GM18907 (cell line): ENCODE data around the gene CDH13.

Experiments
- ATAC-seq: cut with Tn5 transposase; IDR thresholded peaks from one replicate; pipeline ENCODE4 v1.9.1; 2021; ENCODE audit warnings: mild to moderate bottlenecking, moderate library complexity; ENCODE audit not compliant: unreplicated experiment

Gene CDH13

DNA sequence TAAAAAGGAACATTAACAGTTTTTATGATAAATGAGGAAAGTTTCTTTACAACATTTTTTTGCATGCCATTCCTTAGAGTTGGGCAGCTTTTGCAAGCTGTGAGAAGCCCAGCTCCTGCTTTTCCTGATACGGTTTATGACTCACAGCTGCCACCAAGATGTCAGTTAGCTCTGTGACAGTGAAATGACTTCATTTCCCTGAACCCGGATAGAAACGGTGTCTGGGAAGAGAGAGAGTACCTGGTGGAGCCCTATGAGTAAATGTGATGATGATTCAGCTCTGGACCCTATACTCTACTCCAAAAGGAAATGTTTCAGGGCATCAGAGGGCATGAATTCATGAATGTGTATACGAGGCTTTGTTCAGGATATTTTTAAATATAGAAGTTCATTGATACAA is 814.7 kb downstream of the CDH13 start:
- no peak for ATAC-seq

GRCh38 chr16:83443972-83444371 is 817.2 kb downstream of the CDH13 start:
- no peak for ATAC-seq

GRCh38 chr16:83447560-83447959 is 820.8 kb downstream of the CDH13 start:
- ATAC-seq: no peak

DNA sequence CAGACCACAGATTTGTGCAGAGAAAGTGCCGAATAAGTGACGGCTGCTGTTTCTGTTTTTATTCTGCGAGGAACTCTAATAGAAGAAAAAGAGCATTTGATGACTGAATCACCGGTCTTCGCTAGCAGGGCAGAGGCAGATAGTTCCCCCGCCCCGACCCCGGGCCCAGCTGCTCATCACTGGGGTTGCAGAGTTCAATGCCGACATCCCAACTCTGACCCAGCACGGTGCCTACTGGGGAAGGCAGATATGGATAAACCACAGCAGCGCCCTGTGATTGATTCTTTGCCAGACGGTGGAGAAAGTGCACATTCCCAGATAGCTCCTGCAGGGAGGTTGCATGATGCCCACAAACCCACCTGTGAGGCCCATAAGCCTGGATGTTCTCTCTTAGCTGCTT is 823.1 kb downstream of the CDH13 start:
- no peak for ATAC-seq

- peak; percentile 57 for ATAC-seq
These were observed 827.2 kb downstream of the CDH13 start for GRCh38 chr16:83453977-83454376.

GRCh38 chr16:83455716-83456115 is 828.9 kb downstream of the CDH13 start:
- ATAC-seq: no peak

DNA sequence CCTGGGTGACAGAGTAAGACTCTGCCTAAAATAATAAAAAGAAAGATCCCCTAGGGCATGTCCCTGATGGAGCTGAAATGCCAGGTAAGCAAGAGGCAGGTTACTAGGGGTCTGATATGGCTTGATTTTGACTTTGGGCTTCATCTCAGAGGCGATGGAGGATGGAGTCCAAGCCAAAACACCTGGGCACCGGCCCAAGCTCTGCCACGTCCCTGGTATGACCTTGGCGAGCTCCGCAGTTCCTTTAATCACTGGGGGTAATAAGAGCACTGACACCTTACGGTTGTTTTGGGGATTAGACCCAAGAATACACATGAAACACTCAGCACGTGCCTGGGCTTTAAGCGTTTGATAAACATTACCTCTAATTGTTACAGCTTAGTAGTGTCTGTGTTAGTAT is 830.2 kb downstream of the CDH13 start:
- ATAC-seq: no peak

GRCh38 chr16:83458612-83459011 is 831.8 kb downstream of the CDH13 start:
- ATAC-seq: peak; percentile 83

- no peak for ATAC-seq
These were observed 838.2 kb downstream of the CDH13 start for GRCh38 chr16:83464991-83465390.

GRCh38 chr16:83470416-83470815 is 843.6 kb downstream of the CDH13 start:
- no peak for ATAC-seq

DNA sequence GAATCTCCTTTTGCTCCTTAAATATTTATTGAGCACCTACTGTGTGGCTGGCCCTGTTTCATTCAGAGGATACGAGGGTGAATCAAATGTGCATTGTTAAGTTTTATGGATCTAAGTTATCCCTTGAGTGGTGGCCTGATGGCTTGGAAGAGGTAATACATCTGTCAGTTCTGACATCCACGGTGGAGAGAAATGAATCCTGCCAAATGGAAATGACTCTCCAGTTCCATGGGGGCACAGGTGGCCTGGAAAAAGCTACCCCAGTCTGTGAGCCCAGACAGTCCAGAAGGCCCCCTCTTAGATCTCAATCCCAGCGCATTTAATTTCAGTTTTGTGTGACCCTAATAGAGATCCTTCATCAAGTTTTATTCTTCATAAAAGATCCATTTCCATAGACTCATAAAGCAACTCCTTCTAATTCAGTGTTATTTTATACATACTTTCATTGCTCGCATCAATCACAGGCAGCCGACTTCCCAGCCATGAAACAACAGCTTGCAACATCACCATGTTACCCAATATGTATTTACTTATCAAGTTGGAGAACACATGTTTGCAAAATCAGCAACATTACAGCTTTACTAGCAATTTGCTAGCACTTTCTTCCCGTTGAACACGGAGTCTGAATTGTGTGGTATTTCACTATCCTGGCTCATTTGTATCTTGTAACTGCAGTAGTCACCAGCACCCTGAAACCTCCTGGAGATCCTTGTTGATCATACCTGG is 846.2 kb downstream of the CDH13 start:
- no peak for ATAC-seq

DNA sequence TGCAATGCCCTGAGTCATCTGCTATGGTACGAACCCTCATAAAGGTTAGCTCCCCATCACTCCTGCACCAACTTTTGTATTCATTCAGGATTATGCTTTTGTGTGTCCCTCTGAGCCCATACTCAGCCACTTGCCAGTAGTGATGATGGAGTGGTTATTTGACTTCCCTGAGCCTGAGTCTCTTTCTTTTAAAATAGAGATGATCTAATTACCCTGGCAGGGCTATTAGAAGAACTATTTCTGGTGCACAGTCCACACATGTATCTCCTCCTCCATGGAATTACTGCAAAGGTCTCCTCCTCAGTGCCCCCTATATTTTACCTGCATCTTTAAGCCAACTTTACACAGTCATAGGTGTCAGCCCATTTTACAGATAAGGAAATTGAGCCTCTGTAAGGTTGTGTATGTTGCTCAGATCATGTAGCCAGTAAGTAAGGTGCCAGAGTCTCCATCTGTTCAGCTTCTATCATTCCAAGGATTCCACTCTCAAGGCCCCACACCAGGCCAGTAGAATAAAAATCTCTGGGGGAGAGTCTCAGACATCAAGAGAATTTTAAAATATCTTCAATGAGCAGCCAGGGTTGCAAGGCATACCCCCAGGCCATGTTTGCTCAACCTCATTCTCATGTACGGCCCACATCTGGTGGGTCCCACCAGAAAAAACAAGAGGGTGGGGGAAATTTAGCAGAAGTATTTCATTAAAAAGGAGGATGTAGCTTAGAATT is 847.3 kb downstream of the CDH13 start:
- ATAC-seq: no peak

DNA sequence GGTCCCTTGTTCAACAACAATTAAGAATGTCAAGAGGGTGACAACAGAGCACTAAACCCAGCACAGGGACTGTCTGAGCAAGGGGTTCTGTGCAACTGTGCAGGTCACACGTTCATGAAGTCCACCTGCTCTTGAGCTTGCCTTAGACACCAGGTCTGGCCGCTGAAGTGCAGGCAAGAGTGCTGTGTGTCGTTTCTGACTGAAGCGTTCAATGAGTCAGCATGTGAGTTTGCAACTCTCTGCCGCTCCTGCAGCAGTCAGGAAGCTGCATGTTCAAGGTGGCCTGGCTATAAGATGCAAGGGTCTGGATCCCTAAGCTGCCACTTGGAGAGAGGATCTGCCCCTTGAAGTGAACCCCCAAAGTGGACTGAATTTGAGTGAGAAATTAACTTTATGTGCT is 848.3 kb downstream of the CDH13 start:
- no peak for ATAC-seq

- ATAC-seq: no peak
These were observed 854.8 kb downstream of the CDH13 start for GRCh38 chr16:83481589-83481988.

DNA sequence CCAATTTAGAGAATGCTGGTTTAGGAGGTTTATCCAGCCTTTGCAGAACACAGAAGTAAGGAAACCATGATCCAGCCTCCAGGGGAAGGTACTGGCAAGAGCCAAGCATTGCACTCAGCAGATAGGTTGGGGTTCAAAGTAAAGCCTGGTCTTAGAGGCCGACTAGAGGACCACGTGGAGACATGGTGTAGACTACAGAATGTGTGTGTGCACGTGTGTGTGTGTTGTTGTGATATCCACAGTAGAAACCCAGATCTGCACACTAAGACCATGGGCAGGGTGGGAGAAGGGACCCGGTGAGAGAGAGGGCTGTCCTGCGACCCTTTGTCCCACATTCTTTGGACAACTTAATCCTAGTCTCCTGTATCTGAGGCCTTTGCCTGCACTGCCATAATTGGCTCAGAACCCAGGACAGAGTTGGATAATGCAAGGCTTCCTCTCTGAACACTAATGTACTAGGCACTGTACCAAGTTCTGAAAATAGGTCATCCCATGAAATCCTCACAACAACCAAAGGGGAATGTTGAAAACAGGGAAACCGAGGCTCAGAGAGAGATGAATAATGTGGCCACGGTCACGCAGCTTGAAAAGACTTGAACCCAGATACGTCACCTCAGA is 855.9 kb downstream of the CDH13 start:
- no peak for ATAC-seq

- no peak for ATAC-seq
These were observed 863.3 kb downstream of the CDH13 start for GRCh38 chr16:83490073-83490472.

DNA sequence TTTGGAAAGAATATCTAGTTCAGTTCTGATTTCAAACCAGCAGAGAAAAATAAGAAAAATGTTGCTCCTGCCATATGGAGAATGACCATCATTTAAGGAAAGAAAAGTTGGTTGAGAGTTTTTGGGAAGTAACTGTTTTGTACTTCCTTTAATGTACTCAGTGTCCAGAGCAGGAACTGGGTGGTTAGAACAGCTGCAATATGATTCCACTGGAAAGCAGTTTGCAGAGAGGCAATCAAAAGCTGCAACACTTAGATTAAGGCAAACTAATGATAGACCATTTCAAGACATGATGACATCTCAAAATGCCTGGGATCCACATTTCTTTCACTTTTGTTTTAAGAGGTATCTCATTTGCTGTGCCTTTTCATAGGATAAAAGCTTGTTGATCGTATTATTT is 867.7 kb downstream of the CDH13 start:
- no peak for ATAC-seq

GRCh38 chr16:83501481-83501880 is 874.7 kb downstream of the CDH13 start:
- ATAC-seq: no peak

GRCh38 chr16:83508295-83508694 is 881.5 kb downstream of the CDH13 start:
- no peak for ATAC-seq

GRCh38 chr16:83509316-83509715 is 882.5 kb downstream of the CDH13 start:
- ATAC-seq: no peak

- no peak for ATAC-seq
These were observed 884.1 kb downstream of the CDH13 start for GRCh38 chr16:83510906-83511305.
